ENCODE data around the gene LYL1. TPM values are rescaled to one million over a fixed set of nuclear protein-coding genes. Genes with fewer than 3 reads are reported as not detected.
"Not testable (repeated sequence)": the region's sequence is repeated elsewhere in the genome, so short reads cannot be mapped to it uniquely, and the experiment has no call there.

The LYL1 gene
- total and polyA plus RNA-seq, 11 donors = 5.2 to 19.1 (median 8.3) TPM

GRCh38 chr19:13150187-13150930 lies 47.7 kb upstream of the LYL1 start, which contains the start of the genes IER2 and STX10:
IER2 (plus strand) TSS chr19:13150411; CDS start chr19:13153187, 2,776 bp downstream.
STX10 (minus strand) TSS chr19:13150375; CDS start chr19:13150173, 202 bp downstream.
- H3K4me3 ChIP-seq = peak within 1 kb of the TSS; percentile 45 to 98 (median 91)
- H3K36me3 ChIP-seq = peaks cover 0 to 15% (median 4%) of the 10 kb centered on the region in 9 donors
- no peaks in the 10 kb centered on the region for H3K27me3 ChIP-seq
- peak within 1 kb of the TSS; percentile 87 to 100 (median 98) for H3K27ac ChIP-seq
- DNase-seq (peak; percentile 97 to 98 (median 97)), ATAC-seq (peak; percentile 73 to 78 (median 78))
- intact Hi-C loops (cut with DNase I) = loop anchor here in 8 of 10 donors (2.0 to 10.0 kb wide), 12 partner anchors 14 to 694 kb away; partner anchors contain the start of genes LYL1 (in 7 of the 8), TRMT1 (in 4 of the 8), NACC1 (in 3 of the 8) and DAND5 (in 1 of the 8)
- H3K9me3 ChIP-seq = no peaks in the 10 kb centered on the region
- TF ChIP-seq POLR2A (IDR thresholded peaks at IDR 0.05) (peak in 1 of 2 donors; percentile 76), CTCF (IDR thresholded peaks at IDR 0.05) (peak; percentile 44 to 85 (median 64))
- WGBS, 4 donors = 0 to 1% (median 1%) methylated on average over 15 to 51 of the region's 51 CpGs
- H3K4me1 ChIP-seq = peaks cover 0 to 35% (median 14%) of the 10 kb centered on the region in 12 donors

- H3K4me1 ChIP-seq = peaks cover 0 to 29% (median 12%) of the 10 kb centered on the region in 12 donors
- intact Hi-C loops (cut with DNase I) = loop anchor here in 8 of 10 donors (2.0 to 10.0 kb wide), 12 partner anchors 15 to 695 kb away; partner anchors contain the start of genes LYL1 (in 7 of the 8), TRMT1 (in 4 of the 8), NACC1 (in 3 of the 8) and DAND5 (in 1 of the 8)
Observed at GRCh38 chr19:13149628-13150186, 47.0 kb upstream of the LYL1 start.

GRCh38 chr19:13149173-13149627 lies 46.5 kb upstream of the LYL1 start:
- peak overlapping the region; percentile 45 to 98 (median 91) for H3K4me3 ChIP-seq
- H3K9me3 ChIP-seq; H3K27me3 ChIP-seq; DNase-seq; intact Hi-C loops (cut with DNase I); ATAC-seq: not testable (repeated sequence)
- 46 to 57% (median 54%) methylated on average over 17 of the region's 17 CpGs for WGBS, 4 donors
- H3K27ac ChIP-seq = peak overlapping the region in 11 of 12 donors; percentile 55 to 100 (median 99)
- peaks cover 0 to 27% (median 12%) of the 10 kb centered on the region in 12 donors for H3K4me1 ChIP-seq
- peaks cover 0 to 25% (median 16%) of the 10 kb centered on the region in 9 donors for H3K36me3 ChIP-seq

More at GRCh38 chr19:13149628-13150186, 47.0 kb upstream of the LYL1 start:
- Histone ChIP-seq H3K9me3 (no peaks in the 10 kb centered on the region), H3K4me3 (peak overlapping the region; percentile 45 to 98 (median 91)), H3K27ac (peak overlapping the region; percentile 55 to 100 (median 98)), H3K27me3 (no peaks in the 10 kb centered on the region), H3K36me3 (peaks cover 0 to 22% (median 11%) of the 10 kb centered on the region in 9 donors)
- ATAC-seq (peak in 2 of 4 donors; percentile 0 to 6), DNase-seq (peak; percentile 45 to 83 (median 57))
- TF ChIP-seq CTCF (IDR thresholded peaks at IDR 0.05) = no peak
- no peak for TF ChIP-seq POLR2A (IDR thresholded peaks at IDR 0.05)
- WGBS, 4 donors = 0 to 1% (median 1%) methylated on average over 27 to 46 of the region's 46 CpGs

GRCh38 chr19:13146763-13147563 lies 44.3 kb upstream of the LYL1 start:
- no peaks in the 10 kb centered on the region for H3K27me3 ChIP-seq
- peak overlapping the region in 1 of 12 donors; percentile 66 for H3K27ac ChIP-seq
- H3K9me3 ChIP-seq = no peaks in the 10 kb centered on the region
- H3K4me3 ChIP-seq = no peak overlapping the region
- TF ChIP-seq POLR2A (IDR thresholded peaks at IDR 0.05) = no peak
- TF ChIP-seq CTCF (IDR thresholded peaks at IDR 0.05) = no peak
- H3K4me1 ChIP-seq = peaks cover 0 to 34% (median 9%) of the 10 kb centered on the region in 12 donors
- ATAC-seq (no peak), DNase-seq (no peak)
- intact Hi-C loops (cut with DNase I) = no loop called here
- peaks cover 0 to 31% (median 19%) of the 10 kb centered on the region in 9 donors for H3K36me3 ChIP-seq
- 69 to 79% (median 72%) methylated on average over 16 of the region's 16 CpGs for WGBS, 4 donors
